ENCODE measurements around the gene GPS1. TPM values are rescaled to one million over a fixed set of nuclear protein-coding genes. Genes with fewer than 3 reads are reported as not detected.
A peak's percentile ranks its signal among the peaks of the same experiment; 100 is the strongest.

GPS1 gene
- total RNA-seq, 1 donor from 2014 or later: 115 TPM

DNA sequence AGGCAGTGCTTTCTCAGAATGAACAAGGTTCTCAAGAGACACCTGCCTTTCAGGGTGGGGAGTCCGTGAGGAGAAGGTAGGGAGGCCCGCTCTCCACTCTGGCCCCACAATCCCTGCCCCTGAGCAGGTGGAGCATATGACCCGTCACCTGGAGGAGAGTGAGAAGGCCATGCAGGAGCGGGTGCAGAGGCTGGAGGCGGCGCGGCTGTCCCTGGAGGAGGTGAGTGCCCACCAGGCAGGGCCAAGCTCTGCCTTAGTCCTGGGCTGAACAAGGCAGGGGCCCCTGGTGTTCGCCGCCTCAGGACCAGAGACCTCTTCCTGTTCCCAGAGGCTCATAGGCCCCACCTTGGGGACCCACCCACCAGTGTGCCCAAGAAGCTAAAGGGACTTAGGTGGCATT is 22.7 kb upstream of the GPS1 start:
- H3K36me3 Mint-ChIP-seq (ENCODE audit: unreplicated experiment): no peaks in the 10 kb centered on the region
- H3K27me3 Mint-ChIP-seq (ENCODE audit: unreplicated experiment): peaks cover 4% of the 10 kb centered on the region
- no peak for DNase-seq
- H3K4me1 Mint-ChIP-seq (ENCODE audit: low read depth, unreplicated experiment): peaks cover 3% of the 10 kb centered on the region
- TF ChIP-seq, protein P1, sequence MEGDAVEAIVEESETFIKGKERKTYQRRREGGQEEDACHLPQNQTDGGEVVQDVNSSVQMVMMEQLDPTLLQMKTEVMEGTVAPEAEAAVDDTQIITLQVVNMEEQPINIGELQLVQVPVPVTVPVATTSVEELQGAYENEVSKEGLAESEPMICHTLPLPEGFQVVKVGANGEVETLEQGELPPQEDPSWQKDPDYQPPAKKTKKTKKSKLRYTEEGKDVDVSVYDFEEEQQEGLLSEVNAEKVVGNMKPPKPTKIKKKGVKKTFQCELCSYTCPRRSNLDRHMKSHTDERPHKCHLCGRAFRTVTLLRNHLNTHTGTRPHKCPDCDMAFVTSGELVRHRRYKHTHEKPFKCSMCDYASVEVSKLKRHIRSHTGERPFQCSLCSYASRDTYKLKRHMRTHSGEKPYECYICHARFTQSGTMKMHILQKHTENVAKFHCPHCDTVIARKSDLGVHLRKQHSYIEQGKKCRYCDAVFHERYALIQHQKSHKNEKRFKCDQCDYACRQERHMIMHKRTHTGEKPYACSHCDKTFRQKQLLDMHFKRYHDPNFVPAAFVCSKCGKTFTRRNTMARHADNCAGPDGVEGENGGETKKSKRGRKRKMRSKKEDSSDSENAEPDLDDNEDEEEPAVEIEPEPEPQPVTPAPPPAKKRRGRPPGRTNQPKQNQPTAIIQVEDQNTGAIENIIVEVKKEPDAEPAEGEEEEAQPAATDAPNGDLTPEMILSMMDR (IDR thresholded peaks at IDR 0.05; ENCODE audit: partially characterized antibody, unreplicated experiment): no peak
- H3K27ac Mint-ChIP-seq (ENCODE audit: unreplicated experiment): no peak overlapping the region
- H3K4me3 Mint-ChIP-seq (ENCODE audit: unreplicated experiment): no peak overlapping the region
- no peaks in the 10 kb centered on the region for H3K9me3 Mint-ChIP-seq (ENCODE audit: unreplicated experiment)

DNA sequence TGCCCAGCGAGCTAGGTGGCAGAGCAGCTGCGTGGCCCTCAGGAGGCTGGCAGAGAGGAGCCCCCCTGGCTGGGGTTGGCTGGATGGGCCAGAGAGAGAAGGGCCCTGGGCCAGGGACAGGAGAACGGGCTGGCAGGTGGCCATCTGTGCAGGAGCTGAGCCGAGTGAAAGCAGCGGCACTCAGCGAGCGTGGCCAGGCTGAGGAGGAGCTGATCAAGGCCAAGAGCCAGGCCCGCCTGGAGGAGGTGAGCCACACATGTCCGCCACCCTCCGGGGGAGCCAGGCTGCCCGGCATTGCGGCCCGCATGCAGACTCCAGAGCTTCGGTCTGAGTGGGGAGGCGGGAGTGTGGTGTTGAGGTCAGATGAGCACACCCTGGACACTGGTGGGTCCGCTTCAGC is 22.3 kb upstream of the GPS1 start:
- H3K27ac Mint-ChIP-seq (ENCODE audit: unreplicated experiment): no peak overlapping the region
- peaks cover 4% of the 10 kb centered on the region for H3K27me3 Mint-ChIP-seq (ENCODE audit: unreplicated experiment)
- H3K4me1 Mint-ChIP-seq (ENCODE audit: low read depth, unreplicated experiment): peaks cover 3% of the 10 kb centered on the region
- H3K36me3 Mint-ChIP-seq (ENCODE audit: unreplicated experiment): no peaks in the 10 kb centered on the region
- peak overlapping the region; percentile 67 for H3K4me3 Mint-ChIP-seq (ENCODE audit: unreplicated experiment)
- no peak for DNase-seq
- TF ChIP-seq, protein P1 (IDR thresholded peaks at IDR 0.05; ENCODE audit: partially characterized antibody, unreplicated experiment): no peak
- no peaks in the 10 kb centered on the region for H3K9me3 Mint-ChIP-seq (ENCODE audit: unreplicated experiment)

DNA sequence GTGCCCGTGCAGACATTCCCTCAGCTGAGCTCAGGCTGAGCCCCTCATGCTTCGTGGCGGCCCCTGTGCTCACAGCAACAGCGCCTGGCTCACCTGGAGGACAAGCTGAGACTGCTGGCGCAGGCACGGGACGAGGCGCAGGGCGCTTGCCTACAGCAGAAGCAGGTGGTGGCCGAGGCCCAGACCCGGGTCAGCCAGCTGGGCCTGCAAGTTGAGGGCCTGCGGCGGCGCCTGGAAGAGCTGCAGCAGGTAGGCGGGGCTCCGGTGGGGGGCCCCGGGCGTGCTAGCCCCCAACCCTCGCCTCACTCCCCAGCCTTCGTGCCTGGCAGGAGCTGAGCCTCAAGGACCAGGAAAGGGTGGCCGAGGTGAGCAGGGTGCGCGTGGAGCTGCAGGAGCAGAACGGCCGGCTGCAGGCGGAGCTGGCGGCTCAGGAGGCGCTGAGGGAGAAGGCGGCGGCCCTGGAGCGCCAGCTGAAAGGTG is 21.7 kb upstream of the GPS1 start:
- H3K27ac Mint-ChIP-seq (ENCODE audit: unreplicated experiment): no peak overlapping the region
- peaks cover 4% of the 10 kb centered on the region for H3K27me3 Mint-ChIP-seq (ENCODE audit: unreplicated experiment)
- H3K36me3 Mint-ChIP-seq (ENCODE audit: unreplicated experiment): no peaks in the 10 kb centered on the region
- no peak for DNase-seq
- H3K4me3 Mint-ChIP-seq (ENCODE audit: unreplicated experiment): peak overlapping the region; percentile 67
- H3K4me1 Mint-ChIP-seq (ENCODE audit: low read depth, unreplicated experiment): peaks cover 3% of the 10 kb centered on the region
- TF ChIP-seq, protein P1 (IDR thresholded peaks at IDR 0.05; ENCODE audit: partially characterized antibody, unreplicated experiment): no peak
- peaks cover 2% of the 10 kb centered on the region for H3K9me3 Mint-ChIP-seq (ENCODE audit: unreplicated experiment)

DNA sequence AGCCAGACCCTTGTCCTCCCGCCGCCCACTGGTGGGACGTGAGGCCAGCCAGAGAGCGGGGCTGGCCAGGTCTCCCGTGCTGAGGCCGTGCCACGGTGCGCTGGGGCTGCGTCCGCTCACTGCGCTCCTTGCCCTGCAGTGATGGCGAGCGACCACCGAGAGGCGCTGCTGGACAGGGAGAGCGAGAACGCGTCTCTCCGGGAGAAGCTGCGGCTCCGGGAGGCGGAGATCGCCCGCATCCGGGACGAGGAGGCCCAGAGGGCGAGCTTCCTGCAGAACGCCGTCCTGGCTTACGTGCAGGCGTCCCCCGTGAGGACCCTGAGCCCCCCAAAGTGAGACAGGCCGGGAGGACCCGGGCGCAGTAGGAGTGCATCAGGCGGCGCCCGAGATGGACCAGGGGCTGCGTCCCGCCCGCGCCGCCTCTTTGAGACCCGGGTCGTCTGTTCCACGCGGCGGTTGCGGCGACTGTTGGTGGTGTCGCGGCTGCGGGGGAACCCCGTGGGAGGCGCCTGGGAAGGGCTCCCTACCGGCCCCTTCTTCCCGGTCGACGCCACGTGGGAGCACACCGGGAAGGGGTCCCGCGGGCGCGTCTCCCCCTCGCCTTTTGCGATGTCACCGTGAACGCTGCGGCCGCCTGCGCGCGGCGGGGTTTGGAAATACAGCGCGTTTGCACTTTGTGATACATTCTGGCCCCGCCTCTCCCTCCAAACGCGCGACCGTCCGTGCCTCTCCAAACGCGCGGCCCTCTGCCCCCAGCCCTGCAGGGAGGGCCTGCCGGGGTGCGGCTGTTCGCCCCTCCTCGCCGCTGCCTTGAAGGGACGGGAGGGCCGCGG is 21.0 kb upstream of the GPS1 start:
- TF ChIP-seq, protein P1 (IDR thresholded peaks at IDR 0.05; ENCODE audit: partially characterized antibody, unreplicated experiment): peak; percentile 84
- peaks cover 8% of the 10 kb centered on the region for H3K27me3 Mint-ChIP-seq (ENCODE audit: unreplicated experiment)
- H3K4me1 Mint-ChIP-seq (ENCODE audit: low read depth, unreplicated experiment): peaks cover 3% of the 10 kb centered on the region
- peak overlapping the region; percentile 57 for H3K4me3 Mint-ChIP-seq (ENCODE audit: unreplicated experiment)
- peaks cover 7% of the 10 kb centered on the region for H3K9me3 Mint-ChIP-seq (ENCODE audit: unreplicated experiment)
- DNase-seq: peak; percentile 94
- no peak overlapping the region for H3K27ac Mint-ChIP-seq (ENCODE audit: unreplicated experiment)
- no peaks in the 10 kb centered on the region for H3K36me3 Mint-ChIP-seq (ENCODE audit: unreplicated experiment)

DNA sequence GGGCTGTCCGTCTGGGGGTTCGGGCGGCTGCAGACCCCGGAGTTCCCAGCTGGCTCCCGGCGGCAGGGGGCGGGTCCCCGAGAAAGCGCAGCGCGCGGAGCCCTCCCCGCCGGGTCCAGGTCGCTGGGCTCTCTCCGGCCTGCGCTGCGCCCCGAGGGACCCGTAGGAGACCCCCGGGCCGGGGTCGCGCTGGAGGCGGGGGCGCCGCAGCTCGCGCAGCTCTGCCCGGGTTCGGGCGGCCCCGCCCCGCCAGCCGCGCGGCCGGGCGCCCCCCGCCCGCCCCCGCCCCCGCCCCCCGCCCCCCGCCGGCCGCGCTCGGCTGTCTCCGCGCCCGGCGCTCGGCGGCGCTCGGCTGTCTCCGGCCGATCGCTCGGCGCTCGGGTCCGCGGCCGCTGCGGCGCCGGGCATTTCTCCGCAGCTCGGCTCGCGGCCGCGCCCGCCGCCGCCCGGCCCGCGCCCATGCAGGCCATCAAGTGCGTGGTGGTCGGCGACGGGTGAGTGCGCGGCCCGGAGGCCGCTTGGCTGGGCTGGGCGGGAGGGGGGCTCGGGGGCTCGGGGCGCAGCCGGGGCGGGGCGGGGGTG is 20.3 kb upstream of the GPS1 start, which contains the start of gene RAC3:
Gene RAC3 (plus strand): TSS at position 376 of the 582 bp plus-strand sequence. CDS start 84 bp downstream, at position 460.
- TF ChIP-seq, protein P1 (IDR thresholded peaks at IDR 0.05; ENCODE audit: partially characterized antibody, unreplicated experiment): no peak
- Mint-ChIP-seq H3K4me3 (ENCODE audit: unreplicated experiment) (peak within 1 kb of the TSS; percentile 63), H3K4me1 (ENCODE audit: low read depth, unreplicated experiment) (peaks cover 3% of the 10 kb centered on the region), H3K27me3 (ENCODE audit: unreplicated experiment) (peaks cover 8% of the 10 kb centered on the region), H3K36me3 (ENCODE audit: unreplicated experiment) (no peaks in the 10 kb centered on the region), H3K9me3 (ENCODE audit: unreplicated experiment) (peaks cover 7% of the 10 kb centered on the region), H3K27ac (ENCODE audit: unreplicated experiment) (no peak within 1 kb of the TSS)
- DNase-seq: peak; percentile 68

Measured in glutamatergic neuron (in vitro differentiated cells).